Brain microvascular endothelial cell (primary cell): Measurements from ENCODE around the gene CMTM2.

Source experiments
- DNase-seq: peaks from one replicate; pipeline ENCODE4 v3.0.0-alpha.2; 2020
- H3K27ac ChIP-seq: fragments of 250-450 bp; sonication (Bioruptor Pico); 2 replicates; pipeline ENCODE4 v1.5.1; 2020; ENCODE audit warnings: mild to moderate bottlenecking, moderate library complexity
- H3K27me3 ChIP-seq: fragments of 250-450 bp; sonication (Bioruptor Pico); replicated peaks from 2 replicates; pipeline ENCODE4 v1.5.1; 2020; ENCODE audit warnings: mild to moderate bottlenecking
- H3K36me3 ChIP-seq: fragments of 250-450 bp; sonication (Bioruptor Pico); replicated peaks from 2 replicates; pipeline ENCODE4 v1.5.1; 2020; ENCODE audit warnings: mild to moderate bottlenecking
- H3K4me3 ChIP-seq: 2 replicates; pipeline ENCODE4 v1.5.1; 2011; ENCODE audit warnings: low read depth, mild to moderate bottlenecking, control low read depth, low read length, moderate library complexity
- CTCF ChIP-seq: IDR thresholded peaks from 2 replicates; pipeline ENCODE4 v1.5.1; 2011; ENCODE audit warnings: low read depth, mild to moderate bottlenecking, moderate library complexity, low read length, control low read depth, inconsistent platforms; ENCODE audit errors: missing control alignments
- in situ Hi-C: cut with HindIII; loops from 2 replicates; pipeline ENCODE4 v1.10.0; 2017; ENCODE audit warnings: low sequenced_read_pairs, low pct_ligation_motif_present

CMTM2 gene

GRCh38 chr16:66598111-66598510, 18.8 kb downstream of the CMTM2 start:
- TF ChIP-seq CTCF, result no peak
- Histone ChIP-seq H3K4me3 (no peak overlapping the region), H3K36me3 (no peaks in the 10 kb centered on the region), H3K27ac (no peak overlapping the region), H3K27me3 (no peaks in the 10 kb centered on the region)
- in situ Hi-C loops, result no loop called here
- DNase-seq, result no peak

GRCh38 chr16:66599726-66600125, 20.5 kb downstream of the CMTM2 start:
- in situ Hi-C loops, result no loop called here
- no peak for TF ChIP-seq CTCF
- Histone ChIP-seq H3K4me3 (no peak overlapping the region), H3K27ac (no peak overlapping the region), H3K27me3 (no peaks in the 10 kb centered on the region), H3K36me3 (no peaks in the 10 kb centered on the region)
- no peak for DNase-seq

- no peak overlapping the region for H3K4me3 ChIP-seq
- H3K27me3 ChIP-seq, result no peaks in the 10 kb centered on the region
- no peak overlapping the region for H3K27ac ChIP-seq
- in situ Hi-C loops, result no loop called here
- no peak for TF ChIP-seq CTCF
- no peak for DNase-seq
- no peaks in the 10 kb centered on the region for H3K36me3 ChIP-seq
Observed at GRCh38 chr16:66600477-66600876, 21.2 kb downstream of the CMTM2 start.

GRCh38 chr16:66601471-66601870, 22.2 kb downstream of the CMTM2 start:
- H3K36me3 ChIP-seq, result no peaks in the 10 kb centered on the region
- TF ChIP-seq CTCF, result no peak
- in situ Hi-C loops, result no loop called here
- H3K4me3 ChIP-seq, result no peak overlapping the region
- no peak for DNase-seq
- H3K27me3 ChIP-seq, result no peaks in the 10 kb centered on the region
- no peak overlapping the region for H3K27ac ChIP-seq

GRCh38 chr16:66603537-66604375, 24.5 kb downstream of the CMTM2 start:
- DNase-seq, result peak; percentile 41
- Histone ChIP-seq H3K27me3 (no peaks in the 10 kb centered on the region), H3K27ac (peak overlapping the region; percentile 37), H3K36me3 (peaks cover 1% of the 10 kb centered on the region), H3K4me3 (peak overlapping the region; percentile 74)
- no peak for TF ChIP-seq CTCF
- in situ Hi-C loops, result no loop called here
